Inferior parietal cortex (tissue), 1 donor: ENCODE results near the gene ZDHHC4.

Experiments used
- DNase-seq: peaks from one replicate; pipeline ENCODE4 v3.0.0-alpha.2; 2016; ENCODE audit errors: extremely low spot score

Gene ZDHHC4

DNA sequence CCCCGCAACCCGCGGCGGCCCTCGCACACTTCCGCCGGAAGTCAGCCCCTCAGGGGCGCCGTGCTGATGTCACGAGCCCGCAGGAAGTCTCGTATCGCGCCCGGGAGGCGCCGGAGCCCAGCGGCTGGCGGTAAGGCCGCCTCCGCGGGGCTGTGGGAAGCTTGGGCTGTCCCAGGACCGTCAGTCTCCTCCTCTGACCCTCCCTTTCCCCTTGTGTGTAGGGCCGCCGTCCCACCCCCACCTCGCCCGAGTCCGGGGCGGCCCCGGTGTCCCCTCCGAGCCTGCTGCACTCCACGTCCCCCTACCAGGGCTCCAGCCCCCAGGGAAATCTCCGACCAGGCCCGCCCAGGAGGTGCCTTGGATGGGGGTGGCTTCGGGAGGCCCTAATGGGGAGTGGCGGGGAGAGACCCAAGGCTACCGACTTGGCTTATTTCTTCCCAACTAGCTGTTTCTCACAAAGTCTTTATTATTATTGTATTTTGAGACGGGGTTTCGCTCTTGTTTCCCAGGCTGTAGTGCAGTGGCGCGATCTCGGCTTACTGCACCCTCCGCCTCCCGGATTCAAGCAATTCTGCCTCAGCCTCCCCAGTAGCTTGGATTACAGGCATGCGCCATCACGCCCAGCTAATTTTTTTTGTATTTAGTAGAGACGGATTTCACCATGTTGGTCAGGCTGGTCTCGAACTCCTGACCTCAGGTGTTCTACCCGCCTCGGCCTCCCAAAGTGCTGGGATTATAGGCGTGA lies at the start of gene ZDHHC4:
Gene ZDHHC4 (plus strand): TSS at position 86 of the 745 bp plus-strand sequence. CDS start 3,108 bp downstream, outside the sequence.
- DNase-seq, result peak; percentile 87

DNA sequence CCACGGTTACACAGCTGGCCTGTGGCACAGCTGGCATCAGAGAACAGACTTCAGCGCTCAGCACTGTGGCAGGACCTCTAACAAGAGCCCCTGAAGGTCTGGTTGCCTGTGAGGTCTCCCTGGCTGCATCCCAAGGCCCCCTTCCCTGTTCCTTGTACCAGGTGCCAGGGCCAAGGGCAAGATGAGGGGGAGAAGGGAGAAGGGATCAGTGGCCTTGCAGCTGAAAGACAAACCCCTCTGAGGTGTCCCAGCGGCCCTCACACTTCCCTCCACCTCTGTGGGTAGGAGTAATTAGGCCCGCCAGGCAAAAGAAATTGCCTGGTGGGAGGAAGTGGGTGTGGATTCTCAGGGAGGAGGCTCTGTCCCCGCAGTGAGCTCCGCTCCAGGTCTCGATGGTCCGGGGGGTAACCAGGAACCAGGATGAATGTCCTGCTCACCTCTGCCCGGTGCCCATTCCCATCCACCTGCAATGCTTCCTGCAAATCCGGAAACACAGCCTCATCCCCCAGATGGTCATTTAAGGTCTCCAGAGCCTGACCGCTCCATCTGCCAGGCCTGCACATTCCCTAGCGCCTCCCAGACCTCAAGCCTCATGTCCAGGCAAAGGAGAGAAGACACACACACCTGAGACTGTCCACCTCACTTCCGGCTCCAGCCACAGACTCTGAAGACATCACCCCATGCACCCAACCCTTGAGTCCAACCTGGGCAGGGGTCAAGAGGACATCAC lies 48.7 kb upstream of the ZDHHC4 start:
- DNase-seq, result no peak

DNA sequence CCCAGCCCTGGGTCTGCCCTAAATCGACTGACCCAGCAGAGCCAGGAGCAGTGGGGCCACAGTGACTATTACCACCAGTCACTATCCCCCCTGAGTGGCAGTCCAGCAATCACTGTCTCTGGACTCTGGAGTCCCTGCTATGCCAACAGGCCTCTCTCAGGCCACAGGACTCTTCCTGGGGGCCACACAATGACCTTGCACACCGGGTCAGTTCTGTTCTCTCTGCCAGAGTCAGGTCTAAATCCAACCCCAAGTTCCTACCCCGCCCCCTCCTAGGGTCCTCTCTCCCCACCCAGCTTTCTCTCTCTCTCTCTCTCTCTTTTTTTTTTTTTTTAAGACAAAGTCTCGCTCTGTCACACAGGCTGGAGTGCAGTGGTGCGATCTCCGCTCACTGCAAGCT lies 47.6 kb upstream of the ZDHHC4 start:
- no peak for DNase-seq

DNA sequence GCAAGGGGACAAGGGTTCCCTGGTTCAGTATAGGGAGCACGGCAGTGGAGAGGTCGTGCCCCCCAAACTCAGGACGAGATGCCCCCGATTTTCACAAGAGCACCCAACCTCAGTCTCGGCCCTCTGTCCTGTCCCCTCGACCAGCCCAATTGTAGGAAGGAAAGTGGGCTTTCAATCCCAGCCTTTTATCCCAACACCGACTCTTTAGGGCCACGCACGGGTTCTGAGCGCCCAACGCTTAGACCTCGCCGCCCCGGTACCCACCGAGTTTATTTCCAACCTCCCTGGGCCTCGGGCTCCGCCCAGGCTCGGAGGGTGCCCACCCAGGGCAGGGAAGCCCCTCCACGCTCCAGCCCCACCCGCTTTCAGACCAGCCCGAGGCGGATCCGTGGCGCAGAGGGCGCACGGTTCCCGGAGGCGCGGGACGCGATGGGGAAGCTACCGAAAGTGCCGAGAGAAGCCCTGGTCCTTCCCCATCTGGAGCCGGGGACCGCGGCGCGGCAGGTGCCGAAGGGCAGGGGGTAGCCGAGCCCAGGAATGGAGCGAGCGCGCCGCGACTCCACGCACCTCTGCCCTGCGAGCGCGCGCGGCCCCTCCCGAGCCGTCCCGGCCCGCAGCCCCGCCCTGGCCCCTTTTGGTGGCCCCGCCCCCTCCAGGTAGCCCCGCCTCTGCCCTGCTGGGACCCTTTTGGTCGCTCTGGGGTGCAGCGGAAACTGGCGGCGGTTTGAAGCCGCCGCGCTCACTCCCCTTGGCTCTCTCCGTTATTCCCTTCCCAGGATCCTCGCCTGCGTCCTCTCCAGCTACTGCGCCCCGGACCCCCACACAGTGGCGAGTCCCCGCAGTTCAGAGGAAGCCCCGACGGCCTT lies 46.4 kb upstream of the ZDHHC4 start:
- DNase-seq, result no peak

DNA sequence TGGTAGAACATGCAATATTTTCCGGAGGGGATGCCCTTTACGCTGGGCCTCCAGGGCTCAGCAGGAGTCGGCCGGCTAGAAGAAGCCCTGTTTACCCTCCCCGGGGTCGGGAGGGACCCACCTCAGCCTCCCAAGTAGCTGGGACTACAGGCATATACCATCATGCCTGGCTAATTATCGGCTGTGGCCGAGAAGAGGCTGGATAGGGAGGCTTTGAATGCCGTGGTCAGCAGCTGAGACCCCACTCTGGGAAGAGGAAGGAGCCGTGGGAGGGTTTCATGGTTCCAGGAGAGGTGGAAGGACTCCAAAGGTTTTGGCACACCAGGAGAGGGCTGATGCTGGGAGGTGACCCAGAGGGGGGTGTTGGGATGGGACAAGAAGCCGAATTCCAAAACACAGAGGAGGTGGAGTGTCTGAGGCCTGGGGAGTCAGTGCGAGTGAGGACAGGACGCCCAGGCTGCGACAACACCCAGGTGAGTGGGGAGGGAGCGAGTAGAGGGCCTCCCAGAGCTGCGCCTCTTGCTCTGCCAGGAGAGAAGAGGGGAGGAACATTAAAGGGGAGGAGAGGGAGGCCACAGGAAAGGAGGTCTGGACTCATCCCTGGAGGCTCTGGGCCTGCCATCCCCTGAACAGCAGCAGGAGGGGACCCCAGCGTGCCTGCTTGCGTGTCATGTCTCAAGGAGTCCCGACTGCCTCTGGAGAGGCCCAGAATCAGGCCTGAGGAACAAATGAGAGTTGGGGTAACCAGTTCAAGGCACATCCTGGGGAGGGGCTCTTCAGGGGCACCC lies 45.6 kb upstream of the ZDHHC4 start:
- DNase-seq, result no peak

DNA sequence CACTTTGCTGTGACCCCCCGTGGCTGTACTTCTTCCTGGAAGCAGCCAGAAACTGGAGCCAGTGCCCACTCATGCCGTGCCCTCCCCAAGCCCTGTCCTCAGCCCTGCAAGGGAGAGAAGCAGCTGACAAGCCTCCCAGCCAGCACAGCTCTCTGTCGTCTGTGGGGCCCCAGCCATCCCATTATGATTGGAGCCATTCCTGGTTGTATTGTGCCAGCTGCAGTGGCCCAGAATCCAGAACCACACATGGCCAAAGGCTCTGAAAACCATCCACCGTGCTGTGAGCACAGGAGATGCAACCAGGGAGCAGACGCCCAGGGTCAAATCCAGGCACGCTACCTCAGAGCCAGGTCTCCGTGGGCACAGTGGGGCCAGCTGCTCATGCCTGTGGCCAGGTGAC lies 44.7 kb upstream of the ZDHHC4 start:
- DNase-seq, result no peak

DNA sequence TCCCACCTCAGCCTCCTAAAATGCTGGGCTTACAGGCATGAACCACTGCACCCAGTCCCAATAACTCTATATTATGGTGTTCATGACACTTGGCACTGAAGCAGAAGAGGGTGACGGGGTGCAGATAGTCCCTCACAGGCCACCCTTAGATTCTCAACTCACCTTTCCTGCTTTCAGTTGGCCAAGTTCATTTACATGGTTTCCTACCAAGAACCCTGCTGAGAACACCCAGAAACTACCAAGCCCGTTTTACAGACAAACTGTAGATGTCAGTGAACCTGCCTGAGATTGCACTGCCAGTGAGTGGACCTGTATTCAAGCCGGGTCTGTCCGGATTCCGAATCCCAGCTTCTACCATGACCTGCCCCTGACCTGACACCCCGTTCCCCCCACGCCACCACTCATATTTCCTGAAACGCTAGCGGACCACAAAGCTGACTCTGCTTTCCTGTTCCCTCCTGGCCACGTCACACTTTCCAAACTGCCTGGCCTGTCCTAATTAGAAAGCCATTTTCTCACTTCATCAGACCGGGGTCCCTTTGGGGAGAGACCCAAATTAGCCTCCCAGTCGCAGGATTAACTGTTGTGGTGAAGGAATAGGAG lies 43.3 kb upstream of the ZDHHC4 start:
- DNase-seq, result no peak

DNA sequence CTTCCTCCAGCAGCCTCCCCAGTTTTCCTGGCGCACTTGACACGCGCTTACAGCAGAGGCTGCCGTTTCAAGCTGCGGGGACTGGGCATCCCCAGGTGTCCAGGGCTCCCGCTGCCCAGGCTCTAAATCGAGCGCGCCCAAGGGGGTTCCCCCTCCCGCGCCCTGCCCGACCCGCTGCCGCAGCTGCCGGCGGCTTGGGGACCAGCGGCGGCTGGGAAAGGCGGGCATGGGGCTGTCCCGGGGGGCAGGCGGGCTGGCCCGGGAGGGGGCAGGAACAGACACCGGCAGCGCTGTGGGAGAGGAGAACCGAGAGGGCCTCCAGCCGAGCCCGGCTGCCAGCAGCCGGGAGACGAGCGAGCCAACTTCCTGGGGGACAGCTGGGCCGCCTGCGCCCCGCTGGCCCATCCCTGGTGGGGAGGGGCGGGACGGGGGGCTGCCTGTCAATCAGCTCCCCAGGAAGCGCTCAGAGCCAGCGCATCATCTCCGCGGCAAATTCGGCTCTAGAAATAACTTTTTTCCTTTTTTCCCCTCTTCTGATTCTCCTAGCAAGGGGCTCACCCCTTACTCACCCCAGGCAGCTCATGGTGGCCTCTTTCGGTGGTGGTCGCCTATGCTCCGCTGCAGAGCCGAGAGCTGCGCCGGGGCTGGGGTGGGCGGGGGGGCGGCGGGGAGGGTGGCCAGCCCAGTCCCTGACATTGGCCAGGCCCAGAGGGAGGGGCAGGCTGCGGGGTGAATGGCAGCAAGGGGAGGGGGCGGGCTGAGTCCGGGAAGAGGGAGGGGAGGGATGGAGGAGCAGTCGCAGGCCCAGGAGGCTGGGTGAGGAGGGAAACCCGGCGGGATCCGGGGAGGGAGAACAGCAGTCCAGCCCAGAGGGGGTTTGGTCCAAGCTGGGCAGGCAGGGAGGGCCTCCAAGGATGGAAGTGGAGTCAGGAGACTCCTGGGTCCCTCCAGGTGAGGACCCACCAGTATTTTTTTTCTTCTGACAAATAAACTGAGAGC lies 40.7 kb upstream of the ZDHHC4 start:
- DNase-seq, result no peak

DNA sequence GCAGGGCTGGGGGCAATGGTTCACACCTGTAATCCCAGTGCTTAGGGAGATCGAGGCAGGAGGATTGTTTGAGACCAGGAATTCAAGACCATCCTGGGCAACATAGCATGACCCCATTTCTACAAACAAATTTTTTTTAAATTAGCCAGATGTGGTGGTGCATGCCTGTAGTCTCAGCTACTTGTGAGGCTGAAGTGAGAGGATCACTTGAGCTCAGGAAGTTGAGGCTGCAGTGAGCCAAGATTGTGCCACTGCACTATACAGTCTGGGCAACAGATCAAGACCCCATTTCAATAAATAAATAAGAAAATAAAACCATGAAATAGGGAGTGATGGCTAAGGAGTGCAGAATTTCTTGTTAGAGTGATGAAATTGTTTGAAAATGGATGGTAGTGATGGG lies 34.9 kb upstream of the ZDHHC4 start:
- DNase-seq, result no peak

DNA sequence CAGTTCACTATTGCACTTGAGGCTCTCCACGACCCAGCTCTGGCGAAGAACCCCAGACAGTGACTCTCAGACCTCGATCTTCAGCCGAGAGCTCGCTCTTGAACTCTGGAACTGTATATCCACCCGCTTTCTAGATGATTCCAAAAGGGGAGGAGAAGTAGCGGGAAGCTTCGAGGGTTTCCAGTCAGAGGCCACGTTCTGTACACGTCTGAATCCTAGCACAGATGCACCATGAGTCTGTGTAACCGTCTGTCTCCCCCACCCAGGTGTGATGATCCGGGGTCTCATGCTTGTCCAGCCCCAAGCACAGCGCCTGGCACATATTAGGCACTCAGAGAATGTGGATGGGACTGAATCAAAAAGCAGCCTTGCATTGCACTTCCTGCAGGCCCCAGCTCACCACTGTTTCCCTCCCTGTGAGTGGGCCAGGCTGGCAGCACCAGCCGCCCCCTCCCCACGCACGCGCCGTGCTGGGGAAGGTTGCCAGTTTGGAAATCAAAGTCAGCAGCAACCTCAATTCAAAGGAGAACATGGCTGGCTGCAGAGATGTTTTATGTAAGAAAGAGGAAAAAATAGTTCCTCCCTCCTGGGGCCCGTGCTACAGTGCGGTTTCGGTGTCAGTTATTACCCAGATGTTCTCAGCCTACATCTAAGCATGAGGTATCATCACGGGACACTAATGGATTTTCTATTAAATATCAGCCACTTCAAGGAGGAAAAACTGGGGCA lies 31.7 kb upstream of the ZDHHC4 start:
- DNase-seq, result no peak

DNA sequence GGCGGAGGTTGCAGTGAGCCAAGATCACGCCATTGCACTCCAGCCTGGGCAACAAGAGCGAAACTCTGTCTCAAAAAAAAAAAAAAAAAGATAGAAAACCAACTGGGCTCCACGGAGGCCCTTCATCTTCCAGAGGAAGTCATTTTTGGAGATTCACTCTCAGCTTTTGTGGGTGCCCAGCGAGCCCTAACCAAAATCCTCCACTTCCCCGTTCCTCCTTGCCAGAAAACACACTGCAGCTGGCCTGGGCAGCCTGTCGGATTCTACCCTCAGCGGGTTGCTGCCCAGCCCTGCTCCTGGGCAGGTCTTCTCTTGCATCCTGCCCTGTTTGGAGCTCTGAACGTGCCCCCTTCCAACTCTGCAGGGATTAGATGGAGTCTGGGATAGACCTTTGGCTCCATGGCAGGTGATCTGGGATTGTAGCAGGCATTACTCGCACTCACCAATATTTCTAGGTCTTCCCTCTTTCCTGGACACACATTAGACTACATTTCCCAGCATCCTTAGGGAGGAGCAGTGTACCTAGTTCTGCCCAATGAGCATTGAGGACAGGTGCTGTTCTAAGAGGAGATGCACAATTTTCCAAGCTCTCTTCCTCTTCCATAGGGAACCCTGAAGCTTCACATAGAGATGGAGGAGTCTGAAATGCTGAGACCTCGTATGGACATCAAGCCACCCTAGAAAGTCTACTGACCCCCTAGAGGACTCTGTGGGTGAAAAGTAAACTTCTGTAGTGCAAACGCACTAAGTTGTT lies 30.6 kb upstream of the ZDHHC4 start:
- no peak for DNase-seq

DNA sequence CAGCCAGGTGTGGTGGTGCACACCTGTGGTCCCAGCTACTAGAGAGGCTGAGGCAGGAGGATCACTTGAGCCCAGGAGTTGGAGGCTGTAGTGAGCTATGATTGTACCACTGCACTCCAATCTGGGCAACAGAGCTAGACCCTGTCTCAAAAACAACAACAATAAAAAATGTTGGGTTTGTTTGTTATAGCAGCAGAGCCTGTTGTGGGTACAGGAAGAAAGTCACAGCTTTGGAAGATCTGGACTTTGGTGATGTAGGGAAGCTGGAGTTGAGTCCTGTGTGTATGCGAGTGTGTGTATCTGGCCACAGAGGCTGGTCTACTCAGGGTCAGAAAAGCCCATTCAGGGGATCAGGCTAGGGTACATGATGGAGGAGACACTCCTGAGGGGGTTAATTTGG lies 29.9 kb upstream of the ZDHHC4 start:
- no peak for DNase-seq

DNA sequence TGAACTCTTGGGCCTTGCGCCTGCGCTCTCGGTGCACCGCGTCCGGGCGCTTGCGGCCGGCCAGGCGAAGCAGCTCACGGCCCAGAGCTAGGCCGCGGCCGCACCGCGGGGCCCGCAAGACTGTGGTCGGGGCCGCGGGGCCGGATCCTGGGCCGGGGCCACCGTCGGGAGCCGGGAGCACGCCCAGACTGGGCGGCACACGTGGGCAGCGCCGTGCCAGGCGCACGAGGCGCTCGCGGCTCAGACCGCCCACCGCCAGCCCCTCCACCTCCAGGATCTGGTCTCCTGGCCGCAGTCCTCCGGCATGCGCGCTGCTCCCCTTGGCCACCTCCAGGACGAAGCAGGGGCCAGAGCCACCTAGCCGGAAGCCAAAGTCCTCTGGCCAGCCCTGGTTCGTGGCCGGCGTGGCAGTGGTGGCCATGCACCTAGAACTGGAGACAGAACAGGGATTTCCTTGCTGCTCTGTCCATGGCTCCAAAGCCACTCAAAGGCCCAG lies 26.2 kb upstream of the ZDHHC4 start, which contains the start of gene GRID2IP:
Gene GRID2IP (minus strand): TSS at position 446 of the 496 bp plus-strand sequence. CDS start 25 bp downstream, at position 421.
- no peak for DNase-seq

DNA sequence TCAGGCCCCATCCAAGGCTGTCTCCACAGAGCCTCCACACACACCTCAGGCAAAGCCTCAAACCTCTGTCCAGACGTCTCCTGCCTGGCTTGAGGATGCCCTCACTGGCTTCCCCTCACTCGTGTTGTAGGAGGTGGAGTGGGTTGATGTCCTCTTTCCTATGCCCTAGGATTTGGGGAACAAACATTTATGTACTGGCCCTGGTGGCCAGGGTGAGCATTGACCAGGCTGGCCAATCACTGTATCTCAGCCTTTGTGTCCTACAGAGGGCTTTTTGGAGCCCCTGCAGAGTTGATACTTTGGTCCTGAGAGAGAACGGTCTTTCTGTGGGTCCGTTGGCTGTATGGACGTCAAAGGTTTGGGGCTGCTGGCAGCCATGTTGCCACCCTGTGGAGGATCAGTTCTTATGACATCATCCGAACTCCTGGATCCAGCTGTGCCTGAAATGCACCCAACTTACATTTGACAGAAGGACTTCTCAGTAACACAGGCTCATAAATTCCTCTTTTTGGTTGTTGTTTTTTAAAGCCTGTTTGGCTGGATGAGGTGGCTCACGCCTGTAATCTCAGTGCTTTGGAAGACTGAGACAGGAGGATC lies 23.7 kb upstream of the ZDHHC4 start:
- no peak for DNase-seq

DNA sequence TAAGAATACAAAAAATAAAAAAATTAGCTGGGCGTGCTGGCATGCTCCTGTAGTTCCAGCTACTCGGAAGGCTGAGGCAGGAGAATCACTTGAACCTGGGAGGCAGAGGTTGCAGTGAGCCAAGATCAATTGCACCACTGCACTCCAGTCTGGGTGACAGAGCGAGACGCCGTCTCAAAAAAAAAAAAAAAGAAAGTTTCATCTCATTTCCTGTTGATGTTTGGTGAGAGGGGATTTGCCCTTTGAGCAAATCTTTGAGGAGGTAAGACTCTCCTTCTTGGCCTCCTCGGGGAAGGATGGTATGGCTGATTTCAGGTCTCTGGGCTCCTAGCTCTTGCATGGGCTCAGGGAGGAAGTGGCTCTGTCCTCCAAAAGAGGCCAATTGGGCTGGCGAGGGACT lies 22.4 kb upstream of the ZDHHC4 start:
- no peak for DNase-seq

DNA sequence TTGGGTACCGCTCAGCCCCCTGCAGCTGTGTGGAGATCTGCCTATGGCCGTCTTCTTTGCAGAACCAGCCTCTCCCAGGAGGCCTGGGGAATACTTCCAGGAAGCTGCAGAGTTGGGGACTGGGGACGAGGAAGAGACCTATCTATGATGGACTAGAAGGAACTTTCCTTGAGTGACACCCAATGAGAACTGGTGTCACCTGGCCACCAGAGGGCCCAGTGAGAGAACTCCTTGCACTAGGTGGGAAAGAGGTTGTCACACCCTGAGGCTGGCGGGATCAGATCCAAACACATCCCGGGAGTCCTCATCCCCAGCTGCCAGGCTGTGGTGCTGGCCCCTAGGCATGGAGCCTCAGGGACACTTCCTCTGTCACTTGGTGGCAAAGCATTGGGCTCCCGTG lies 21.1 kb upstream of the ZDHHC4 start:
- no peak for DNase-seq

DNA sequence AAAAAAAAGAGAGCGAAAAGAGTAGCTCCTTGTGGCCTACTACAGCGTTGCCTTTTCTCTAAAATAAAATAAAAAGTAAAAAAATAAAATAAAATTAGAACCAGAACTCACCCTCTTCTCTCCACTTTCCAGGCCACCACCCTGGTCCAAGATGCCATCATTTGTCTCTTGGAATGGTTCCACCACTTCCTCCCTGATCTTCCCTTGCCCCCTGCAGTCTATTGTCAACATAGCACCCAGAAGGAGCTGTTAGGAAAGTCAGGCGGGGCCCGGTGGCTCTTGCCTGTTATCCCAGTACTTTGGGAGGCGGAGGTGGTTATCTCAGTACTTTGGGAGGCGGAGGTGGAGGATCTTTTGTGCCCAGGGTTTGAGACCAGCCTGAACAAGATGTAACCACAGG lies 18.4 kb upstream of the ZDHHC4 start:
- DNase-seq, result no peak

DNA sequence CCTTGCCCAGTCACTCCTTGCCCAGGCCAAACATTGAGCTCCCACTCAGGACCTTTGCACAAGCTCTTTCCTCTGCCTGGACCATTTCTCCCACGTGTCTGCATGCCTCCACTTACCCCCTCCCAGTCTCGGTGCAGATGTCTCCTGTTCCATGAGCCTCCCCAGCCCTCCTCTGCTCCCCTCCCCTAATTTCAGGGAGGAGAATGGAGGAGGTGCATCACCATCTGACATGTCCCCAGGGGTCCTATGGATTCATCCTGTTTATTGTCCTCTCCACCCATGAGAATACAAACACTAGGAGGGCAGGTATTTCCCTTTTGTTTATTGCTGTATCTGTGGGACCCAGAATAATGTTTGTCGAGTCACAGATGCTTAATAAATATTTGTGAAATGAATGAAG lies 17.4 kb upstream of the ZDHHC4 start:
- no peak for DNase-seq
